HG03039 (cell line): ENCODE results near the gene FUBP3.

Experiments
- ATAC-seq: cut with Tn5 transposase; IDR thresholded peaks from one replicate; pipeline ENCODE4 v1.9.1; 2021; ENCODE audit warnings: mild to moderate bottlenecking, moderate library complexity; ENCODE audit not compliant: unreplicated experiment

FUBP3 gene, protein sequence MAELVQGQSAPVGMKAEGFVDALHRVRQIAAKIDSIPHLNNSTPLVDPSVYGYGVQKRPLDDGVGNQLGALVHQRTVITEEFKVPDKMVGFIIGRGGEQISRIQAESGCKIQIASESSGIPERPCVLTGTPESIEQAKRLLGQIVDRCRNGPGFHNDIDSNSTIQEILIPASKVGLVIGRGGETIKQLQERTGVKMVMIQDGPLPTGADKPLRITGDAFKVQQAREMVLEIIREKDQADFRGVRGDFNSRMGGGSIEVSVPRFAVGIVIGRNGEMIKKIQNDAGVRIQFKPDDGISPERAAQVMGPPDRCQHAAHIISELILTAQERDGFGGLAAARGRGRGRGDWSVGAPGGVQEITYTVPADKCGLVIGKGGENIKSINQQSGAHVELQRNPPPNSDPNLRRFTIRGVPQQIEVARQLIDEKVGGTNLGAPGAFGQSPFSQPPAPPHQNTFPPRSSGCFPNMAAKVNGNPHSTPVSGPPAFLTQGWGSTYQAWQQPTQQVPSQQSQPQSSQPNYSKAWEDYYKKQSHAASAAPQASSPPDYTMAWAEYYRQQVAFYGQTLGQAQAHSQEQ

DNA sequence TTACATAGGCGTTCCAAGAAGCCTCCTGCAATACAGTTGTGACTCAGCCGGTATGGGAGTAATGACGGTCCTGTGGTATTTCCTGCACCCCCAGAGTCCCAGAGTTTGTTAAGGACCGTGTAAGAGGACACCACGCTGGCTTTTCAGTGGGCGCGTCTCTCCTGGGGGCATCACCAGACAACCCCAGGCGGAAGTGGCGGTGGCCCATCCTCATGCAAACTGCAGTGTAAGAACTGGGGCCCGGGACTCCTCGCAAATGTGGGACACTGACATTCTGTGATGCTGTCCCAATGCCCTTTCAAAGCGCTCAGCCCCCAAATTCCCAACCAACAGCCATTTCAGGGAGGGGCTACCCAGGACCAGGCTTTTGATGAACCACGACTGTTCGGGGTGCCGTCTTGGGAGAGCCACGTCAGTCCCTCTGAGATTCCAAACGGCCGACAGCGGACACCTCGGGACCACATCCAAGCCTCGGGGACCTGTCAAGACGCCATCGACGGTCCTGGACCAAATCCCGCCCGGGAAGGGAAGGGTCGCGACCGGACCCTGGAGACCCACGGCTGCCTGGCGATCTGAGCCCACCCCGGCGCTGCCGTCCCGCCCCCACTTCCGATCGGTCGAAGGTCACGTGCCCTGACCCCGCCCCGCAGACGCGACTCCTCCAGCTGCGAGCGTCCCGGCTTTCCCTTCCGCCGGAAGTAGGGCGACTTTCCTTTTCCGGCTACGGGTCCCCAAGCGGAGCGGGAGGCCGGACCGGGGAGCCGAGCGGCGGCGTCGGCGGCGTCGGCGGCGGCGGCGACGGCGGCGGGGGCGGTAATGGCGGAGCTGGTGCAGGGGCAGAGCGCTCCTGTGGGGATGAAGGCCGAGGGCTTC is at the start of gene FUBP3:
Gene FUBP3 (plus strand): TSS at position 713 of the 873 bp plus-strand sequence. CDS start 104 bp downstream, at position 817.
- ATAC-seq: peak; percentile 82

DNA sequence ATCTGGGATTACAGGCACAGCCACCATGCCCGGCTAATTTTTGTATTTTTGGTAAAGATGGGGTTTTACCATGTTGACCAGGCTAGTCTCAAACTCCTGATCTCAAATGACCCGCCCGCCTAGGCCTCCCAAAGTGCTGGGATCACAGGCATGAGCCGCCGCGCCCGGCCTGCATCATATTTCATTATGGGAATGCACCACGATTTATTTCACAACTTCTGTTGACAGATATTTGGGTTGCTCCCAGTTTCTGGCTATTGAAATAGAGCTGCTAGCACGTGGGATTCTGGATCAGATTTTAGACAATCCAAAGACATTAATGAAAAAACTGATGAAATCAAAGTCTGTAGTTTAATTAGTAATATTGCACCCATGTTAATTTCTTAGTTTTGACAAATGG is 48.4 kb upstream of the FUBP3 start:
- ATAC-seq: no peak

DNA sequence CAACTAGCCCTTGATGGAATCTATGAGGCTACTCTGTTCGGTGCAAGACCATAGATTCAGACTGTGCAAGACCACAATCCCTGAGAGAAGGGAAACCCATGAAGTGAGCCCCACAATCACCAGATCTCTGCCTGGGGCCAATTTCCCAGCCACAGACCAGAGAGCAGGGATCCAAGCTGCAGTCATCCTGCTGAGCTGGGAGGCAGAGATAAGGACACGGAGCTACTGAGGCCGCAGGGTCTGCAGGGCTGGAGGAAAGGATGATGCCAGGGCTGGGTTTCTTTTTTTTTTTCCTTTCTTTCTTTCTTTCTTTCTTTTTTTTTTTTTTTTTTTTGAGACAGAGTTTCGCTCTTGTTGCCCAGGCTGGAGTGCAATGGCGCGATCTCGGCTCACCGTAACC is 47.7 kb upstream of the FUBP3 start:
- ATAC-seq: no peak

DNA sequence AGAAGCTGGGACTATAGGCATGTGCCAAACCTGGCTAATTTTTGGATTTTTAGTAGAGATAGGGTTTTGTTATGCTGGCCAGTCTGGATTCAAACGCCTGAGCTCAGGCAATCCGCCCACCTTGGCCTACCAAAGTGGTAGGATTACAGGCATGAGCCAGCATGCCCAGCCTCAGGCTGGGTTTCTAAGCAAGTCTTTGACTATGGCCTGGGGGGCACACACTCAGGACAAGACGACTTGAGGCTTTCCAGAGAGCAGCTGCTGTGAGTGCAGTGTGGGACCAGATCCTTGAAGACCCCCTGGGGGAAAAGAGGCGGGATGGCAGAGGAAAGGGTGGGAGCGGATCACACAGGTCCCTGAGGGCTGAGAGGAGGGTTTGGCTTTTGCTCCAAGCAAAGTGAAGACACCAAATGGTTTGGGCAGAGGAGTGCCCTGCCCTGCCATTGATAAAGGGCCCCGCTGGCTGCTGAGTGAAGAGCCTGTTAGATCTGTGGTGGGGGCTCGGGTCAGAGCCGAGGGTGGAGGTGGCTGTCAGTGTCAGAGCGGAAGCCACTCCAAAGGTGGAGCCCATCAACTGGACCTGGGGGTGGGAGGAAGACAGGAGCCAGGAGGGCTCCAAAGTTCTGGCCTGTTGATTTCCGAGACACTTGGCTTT is 46.8 kb upstream of the FUBP3 start:
- no peak for ATAC-seq

DNA sequence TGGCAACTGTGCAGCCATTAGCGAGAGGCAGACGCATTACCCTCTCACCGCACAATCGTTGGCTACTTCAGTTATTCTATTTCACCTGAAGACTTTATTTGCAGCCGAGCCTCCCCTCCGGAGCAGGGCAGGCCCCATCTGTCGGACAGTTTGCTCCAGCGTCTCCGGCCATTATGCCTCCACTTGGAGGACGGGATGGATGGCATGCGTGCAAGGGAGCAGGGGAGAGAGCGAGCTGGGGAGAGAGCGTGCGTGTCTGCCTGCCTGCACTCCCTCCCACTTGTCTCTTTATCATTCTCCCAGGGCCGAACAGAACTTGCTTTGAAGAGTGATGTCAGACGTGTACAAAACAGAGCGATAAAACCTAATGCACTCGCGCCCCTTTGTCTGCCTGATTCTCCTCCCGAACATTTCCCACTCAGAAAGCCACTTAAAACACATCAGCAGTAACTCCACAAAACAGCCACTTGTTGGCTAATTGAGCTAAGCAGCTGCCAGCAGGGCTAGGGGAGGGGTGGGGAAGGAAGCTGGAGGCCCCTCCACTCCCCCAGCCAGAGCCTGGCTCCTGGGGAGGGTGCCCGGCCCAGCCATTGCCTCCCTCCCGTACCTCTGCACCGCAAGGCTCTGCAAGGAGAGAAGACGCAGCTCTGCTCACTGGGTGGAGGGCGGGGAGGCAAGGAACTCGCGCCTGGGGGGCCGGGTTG is 43.4 kb upstream of the FUBP3 start:
- ATAC-seq: no peak

DNA sequence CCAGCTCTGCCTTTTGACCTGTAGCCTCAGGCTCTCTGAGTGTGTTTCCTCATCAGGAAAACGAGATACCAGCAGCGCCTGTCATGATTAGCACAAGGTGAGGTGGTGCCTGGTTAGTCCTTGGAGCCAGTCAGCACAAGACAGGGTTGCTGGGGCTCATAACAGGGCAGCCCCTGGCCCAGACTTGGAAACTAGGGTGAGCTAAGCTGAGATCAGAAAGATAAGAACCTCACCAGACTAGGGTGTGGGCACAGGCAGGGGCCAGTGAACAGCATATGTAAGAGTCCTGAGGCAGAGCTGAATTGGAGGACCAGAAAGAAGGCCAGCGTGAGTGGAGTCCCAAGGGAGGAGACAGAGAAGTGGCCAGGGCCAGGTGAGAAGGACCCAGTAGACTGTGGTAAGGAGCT is 42.7 kb upstream of the FUBP3 start:
- no peak for ATAC-seq

DNA sequence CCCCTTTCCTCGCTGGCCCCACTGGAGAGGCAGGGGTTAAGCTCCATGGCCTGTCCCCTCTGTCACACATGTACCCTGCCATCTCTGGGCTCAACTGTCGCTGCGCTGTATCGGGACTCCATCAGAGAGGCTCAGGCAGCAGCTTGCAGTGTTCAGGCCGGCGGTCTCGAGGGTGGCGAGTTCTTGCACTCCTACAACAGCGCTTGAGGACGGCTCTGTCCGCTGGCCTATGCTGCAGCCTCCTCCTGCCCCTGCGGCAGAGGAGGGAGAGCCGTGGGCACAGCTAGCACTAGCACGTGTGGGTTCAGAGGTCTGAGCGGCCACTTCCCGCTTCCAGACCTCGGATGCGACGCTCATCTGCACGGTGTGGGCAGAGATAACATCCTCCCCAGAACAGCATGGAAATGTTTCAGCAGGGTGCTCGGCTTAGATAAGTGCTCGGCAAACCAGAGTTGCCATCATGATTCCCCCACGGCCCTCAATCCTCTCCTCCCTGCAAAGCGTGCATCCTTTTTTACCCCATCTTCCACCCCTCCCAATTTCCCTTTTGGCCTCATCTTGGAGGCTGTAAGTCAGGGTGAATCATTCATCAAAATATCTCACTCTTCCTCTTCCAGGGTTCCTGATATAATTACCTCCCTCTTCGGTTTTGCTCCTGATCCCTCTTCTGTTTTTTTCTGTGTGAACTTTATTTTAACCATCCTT is 41.9 kb upstream of the FUBP3 start:
- ATAC-seq: no peak

DNA sequence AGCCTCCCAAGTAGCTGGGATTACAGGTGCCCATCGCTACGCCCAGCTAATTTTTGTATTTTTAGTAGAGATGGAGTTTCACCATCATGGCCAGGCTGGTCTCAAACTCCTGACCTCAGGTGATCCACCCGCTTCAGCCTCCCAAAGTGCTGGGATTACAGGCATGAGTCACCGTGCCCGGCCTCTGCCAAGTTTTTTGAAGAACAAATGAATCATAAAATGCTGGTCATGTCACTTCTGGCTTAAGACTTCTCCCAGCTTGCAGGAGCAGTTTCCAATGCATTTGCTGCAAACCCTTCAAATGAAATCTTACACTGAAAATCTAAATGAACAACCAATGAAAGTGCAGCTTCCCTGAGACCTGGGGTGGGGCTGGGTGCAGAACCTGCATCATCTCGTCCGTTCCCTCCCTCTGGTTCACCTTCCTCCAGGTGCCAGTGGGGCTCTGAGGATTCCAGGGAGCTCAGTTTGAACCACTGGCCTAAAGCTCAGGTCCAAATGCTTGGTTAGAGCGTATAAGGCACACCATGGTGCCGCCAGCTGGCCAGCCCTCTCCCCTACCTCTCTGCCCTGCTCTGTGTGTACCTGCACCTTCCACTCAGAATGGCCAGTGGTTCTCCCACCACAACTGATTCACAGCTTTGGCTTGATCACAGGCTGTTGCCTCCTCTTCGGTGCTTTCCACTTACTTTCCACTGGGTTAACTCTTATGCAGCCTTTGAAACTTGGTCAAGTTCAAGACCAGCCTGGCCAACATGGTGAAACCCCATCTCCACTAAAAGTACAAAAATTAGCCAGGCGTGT is 39.8 kb upstream of the FUBP3 start:
- ATAC-seq: no peak

DNA sequence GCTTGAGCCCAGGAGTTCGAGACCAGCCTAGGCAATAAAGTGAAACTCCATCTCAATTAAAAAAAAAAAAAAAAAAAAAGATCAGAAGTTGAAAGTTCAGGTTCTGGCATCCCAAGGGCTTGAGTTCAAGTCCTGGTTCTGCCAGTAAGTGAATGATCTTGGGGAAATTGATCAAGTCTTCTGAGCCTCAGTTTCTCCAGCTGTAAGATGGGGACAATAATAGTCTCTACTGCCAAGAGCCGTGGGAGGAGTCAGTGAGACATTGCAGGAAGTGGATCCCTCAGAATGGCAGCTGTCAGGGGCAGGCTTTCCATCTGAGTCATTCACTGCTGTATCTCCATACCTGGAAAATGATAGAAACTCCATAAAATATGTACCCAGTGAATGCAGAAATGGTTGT is 37.8 kb upstream of the FUBP3 start:
- no peak for ATAC-seq

DNA sequence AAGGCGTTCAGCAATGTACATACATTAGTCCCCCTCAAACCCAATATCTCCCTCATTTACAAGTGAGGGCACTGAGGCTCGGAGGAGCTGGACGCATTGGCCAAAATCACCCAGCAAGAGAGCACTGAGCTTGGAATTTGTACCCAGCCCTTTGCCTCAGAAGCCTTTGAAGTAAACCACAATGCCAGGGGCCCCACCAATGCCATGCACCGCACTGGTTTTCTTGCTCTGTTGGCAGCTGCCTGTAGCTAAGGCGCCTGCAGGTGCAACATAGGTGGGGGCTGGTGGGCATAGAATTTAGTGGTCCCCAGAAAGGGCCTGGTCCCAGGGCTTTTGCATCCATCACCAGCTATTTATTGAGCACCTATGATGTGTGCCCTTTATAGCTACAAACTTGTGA is 37.3 kb upstream of the FUBP3 start:
- ATAC-seq: no peak

DNA sequence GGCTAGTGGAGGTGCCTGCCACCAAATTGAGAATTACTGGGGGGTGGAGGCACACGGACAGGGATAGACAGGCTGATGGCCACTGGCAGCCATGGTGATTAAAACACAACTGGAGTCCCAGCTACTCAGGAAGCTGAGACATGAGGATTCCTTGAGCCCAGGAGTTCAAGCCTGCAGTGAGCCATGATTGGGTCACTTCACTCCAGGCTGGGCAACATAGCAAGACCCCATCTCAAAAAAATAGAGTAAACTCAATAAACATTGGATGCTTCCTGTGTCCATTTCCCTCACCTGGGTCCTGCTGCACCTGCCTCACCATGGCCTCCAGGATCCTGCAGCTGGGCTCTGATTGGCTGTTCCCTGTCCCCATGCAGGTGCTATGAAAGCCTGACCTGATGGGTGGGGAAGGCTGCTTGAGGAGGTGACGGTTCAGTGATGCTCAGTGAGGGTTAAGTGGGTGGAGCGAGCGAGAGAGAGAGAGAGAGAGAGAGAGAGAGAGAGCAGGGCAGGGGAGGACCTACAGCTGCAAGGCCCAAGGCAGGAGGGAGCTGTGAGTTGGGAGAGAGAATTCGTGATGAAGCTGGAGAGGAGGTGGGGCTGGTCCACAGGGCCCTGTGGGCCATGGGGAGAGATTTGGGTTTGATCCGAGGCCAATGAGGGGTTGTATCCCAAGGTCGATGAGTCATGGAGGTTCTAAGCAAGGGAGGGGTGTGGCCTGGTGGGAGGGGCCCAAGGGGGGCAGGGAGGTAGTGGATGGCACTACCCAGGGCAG is 36.7 kb upstream of the FUBP3 start:
- no peak for ATAC-seq

DNA sequence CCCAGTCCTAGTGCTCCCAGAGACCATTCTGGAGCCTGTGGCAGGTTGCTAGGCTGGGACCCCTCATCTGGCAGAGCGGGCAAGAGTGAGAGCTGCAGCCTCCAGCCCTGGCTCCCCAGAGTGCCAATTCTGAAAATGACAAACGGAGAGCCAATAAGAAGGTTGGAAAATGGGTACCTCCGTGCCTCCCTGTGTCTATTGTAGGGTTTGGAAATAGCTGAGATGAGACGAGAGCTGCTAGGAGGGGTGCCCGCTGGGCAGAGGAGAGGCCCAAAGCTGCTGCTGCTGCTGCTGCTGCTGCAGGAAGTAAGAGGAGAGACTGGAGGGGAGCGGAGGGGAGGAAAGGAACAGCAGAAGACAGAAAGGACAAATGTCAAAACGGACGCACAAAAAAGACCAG is 36.0 kb upstream of the FUBP3 start:
- ATAC-seq: no peak

DNA sequence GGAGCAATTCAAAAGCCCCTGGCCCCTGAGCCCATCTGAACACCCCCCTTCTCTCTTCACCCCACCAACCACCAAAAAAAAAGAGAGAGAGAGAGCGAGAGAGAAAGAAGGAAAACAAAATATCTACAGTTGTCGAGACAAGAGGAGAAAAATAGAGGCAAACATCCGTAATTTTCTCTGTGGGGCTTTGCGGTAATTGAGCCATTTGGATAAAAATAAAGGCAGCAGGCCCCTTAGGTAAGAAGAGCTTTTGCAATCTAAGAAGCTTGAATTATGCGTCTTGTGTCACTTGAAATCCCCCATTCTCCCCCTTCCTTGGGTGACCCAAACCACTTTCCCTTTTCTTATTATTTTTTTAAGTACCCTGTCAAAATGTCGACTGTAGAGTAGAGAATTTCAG is 35.5 kb upstream of the FUBP3 start:
- no peak for ATAC-seq

DNA sequence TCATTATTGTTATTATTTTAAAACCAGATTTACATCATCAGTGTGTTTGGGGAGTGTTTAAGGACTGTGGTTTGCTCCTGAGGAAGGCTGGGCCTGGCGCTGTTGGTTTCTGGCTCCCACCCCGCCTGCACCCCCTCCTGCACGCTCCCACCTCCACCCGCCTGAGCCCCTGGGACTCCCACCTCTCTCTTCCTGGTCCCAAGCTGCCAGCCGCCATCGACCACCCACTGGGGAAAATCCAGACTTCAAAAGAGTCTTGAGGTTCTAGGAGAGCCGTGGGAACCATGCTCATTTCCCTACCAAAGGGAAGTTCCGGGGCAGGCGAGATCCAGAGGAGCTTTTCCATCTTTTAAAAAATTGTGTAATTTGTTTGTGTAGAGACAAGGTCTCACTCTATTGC is 35.0 kb upstream of the FUBP3 start:
- no peak for ATAC-seq

DNA sequence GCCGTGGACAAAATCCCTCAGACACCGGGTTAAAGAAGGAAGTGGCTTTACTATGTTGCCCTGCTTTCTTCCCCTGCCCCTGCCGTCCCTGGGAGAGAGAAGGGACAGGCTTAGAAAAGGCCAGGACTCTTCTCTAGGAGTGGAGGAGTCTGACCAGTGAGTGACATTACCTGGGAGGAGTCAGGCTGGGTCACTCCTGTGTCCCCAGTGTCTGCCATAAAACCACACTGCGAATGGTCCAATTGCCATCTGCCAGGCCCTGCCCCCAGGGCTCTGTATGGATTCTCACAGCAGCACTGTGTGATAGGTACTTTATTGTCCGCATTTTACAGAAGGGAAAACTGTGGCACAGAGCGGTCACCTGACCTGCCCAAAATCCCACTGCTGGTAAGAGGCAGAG is 31.3 kb upstream of the FUBP3 start:
- ATAC-seq: no peak

DNA sequence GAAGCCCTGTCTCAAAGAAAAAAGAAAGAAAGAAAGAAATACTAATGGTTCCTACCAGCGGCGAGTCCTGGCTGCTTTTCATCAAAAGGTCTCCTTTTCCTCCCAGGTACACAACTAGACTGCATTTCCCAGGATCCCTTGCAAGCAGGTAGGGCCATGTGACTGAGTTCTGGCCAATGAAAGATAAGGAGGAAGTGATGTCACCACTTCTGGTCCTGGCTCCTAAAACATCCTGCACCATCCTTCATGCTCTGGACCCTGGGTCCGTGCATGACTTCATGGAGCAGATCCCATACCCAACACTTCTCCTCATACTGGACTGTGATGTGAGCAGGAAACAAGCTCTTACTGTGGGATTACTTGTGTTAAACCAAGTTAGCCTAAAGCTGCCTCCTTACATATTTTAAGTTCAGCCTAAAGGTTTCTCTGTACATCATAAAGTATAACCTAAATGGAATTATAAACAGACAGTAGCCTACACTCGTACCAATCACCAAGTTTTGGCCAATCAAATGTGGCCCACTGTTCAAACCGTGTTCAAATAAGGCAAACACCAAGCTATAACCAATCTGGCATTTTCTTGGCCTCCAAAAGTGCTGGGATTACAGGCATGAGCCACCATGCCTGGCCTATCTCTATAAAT is 30.2 kb upstream of the FUBP3 start:
- no peak for ATAC-seq

DNA sequence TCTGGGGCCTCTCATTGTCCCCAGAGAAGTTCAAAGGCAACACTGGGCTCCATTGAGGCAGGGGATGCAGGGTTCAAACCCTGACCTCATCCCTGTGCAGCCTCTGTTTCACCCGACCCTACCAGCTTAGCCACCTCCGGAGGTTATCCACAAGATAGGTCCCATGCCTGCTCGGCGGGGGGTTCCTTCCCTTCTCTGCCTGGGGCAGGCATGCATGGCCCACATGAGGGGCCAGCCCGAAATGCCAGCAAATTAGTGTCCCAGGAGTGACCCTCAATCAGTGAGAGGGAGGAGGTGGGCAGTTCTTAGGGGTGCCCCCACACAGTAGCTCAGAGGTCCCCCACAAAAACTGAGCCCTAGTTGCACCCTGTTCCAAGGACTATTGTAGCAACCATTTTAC is 24.8 kb upstream of the FUBP3 start:
- no peak for ATAC-seq

DNA sequence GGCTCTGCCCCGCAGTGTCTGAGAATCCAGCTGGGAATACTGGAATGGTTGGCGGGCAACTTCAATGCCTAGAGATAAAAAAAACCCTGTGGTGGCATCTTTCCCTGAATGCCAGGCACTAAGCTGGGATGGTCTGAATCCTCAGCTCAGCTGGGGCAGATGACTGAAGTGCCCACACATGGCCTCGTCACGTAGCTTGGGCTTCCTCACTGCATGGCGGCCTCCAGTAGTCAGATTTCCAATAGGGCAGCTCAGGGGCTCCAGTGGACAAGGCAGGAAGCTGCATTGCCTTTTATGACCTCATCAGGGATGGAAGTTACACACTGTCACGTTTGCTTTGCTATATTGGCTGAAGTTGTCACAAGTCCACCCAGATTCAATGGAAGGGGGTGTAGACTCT is 24.3 kb upstream of the FUBP3 start:
- ATAC-seq: no peak
